SK-N-SH (cell line): ENCODE results near the gene NEGR1. TPM values are rescaled to one million over a fixed set of nuclear protein-coding genes. Genes with fewer than 3 reads are reported as not detected.

ENCODE experiments used
- CTCF ChIA-PET: fragments of 300-600, 350-600 bp; formaldehyde crosslinking; extraction: SDS; loops from one replicate; lab custom pipeline; 2021; lab: Yijun Ruan, JAX
- POLR2A ChIA-PET: fragments of 350-600 bp; sonication (Branson Sonifier 250); formaldehyde crosslinking; extraction: SDS; loops from one replicate; lab custom pipeline; 2020; ENCODE audit warnings: antibody characterized with exemption, inconsistent platforms; lab: Yijun Ruan, JAX
- DNase-seq: peaks from one replicate; pipeline ENCODE4 v3.0.0; 2012
- H2AFZ ChIP-seq: fragments of 200-600 bp; sonication (generic); 2 replicates; pipeline ENCODE4 v1.8.1; 2016; ENCODE audit warnings: antibody characterized with exemption, mild to moderate bottlenecking, low read depth
- H3F3A ChIP-seq: fragments of 200-600 bp; sonication (generic); replicated peaks from 2 replicates; pipeline ENCODE3; 2016; ENCODE audit warnings: antibody characterized with exemption, mild to moderate bottlenecking; ENCODE audit not compliant: insufficient read depth
- H3K27ac ChIP-seq, 2 experiments: fragments of 200-500 bp in 1 of 2; fragments of 200-600 bp in 1 of 2; sonication (Bioruptor generic) in 1 of 2; sonication (generic), shearing (Covaris generic) in 1 of 2; 2 replicates each; pipeline versions ENCODE4 v1.5.1 to v1.6.1; 2014 to 2016; ENCODE audit warnings: low read depth in 2 of 2, inconsistent platforms in 1 of 2, low read length in 1 of 2, mild to moderate bottlenecking in 1 of 2, mixed read lengths in 1 of 2
- H3K27me3 ChIP-seq: fragments of 200-600 bp; sonication (generic), shearing (Covaris generic); 2 replicates; pipeline ENCODE4 v1.6.1; 2016; ENCODE audit warnings: mixed run types; ENCODE audit not compliant: insufficient read depth
- H3K36me3 ChIP-seq, 2 experiments: fragments of 200-500 bp in 1 of 2; fragments of 200-600 bp in 1 of 2; sonication (Bioruptor generic) in 1 of 2; sonication (generic) in 1 of 2; replicated peaks in 1 of 2; 2 replicates each; pipeline versions ENCODE3 to v1.5.1; 2014 to 2016; ENCODE audit warnings: low read length in 1 of 2, mild to moderate bottlenecking in 1 of 2; ENCODE audit not compliant: insufficient read depth in 2 of 2, control insufficient read depth in 1 of 2
- H3K4me1 ChIP-seq, 2 experiments: fragments of 200-500 bp in 1 of 2; fragments of 200-600 bp in 1 of 2; sonication (Bioruptor generic) in 1 of 2; sonication (generic), shearing (Covaris generic) in 1 of 2; 2 replicates each; pipeline versions ENCODE4 v1.5.1 to v1.6.1; 2014 to 2016; ENCODE audit warnings: low read depth in 1 of 2, low read length in 1 of 2, mixed run types in 1 of 2; ENCODE audit not compliant: insufficient read depth in 2 of 2, control insufficient read depth in 1 of 2
- H3K4me2 ChIP-seq: fragments of 200-600 bp; sonication (generic), shearing (Covaris generic); 2 replicates; pipeline ENCODE4 v1.6.1; 2017; ENCODE audit warnings: mixed run types
- H3K4me3 ChIP-seq, 2 experiments: fragments of 200-500 bp in 1 of 2; fragments of 200-600 bp in 1 of 2; sonication (Bioruptor generic) in 1 of 2; sonication (generic), shearing (Covaris generic) in 1 of 2; 2 replicates each; pipeline versions ENCODE4 v1.5.1 to v1.8.1; 2014 to 2016; ENCODE audit warnings: low read depth in 2 of 2, inconsistent platforms in 1 of 2, low read length in 1 of 2, mild to moderate bottlenecking in 1 of 2, mixed read lengths in 1 of 2, moderate library complexity in 1 of 2
- H3K79me2 ChIP-seq: fragments of 200-600 bp; sonication (generic); 2 replicates; pipeline ENCODE4 v1.8.1; 2017; ENCODE audit warnings: mild to moderate bottlenecking; ENCODE audit not compliant: insufficient read depth
- H3K9ac ChIP-seq: fragments of 200-600 bp; sonication (generic); 2 replicates; pipeline ENCODE4 v1.6.1; 2017; ENCODE audit warnings: mixed run types
- H3K9me2 ChIP-seq: fragments of 200-600 bp; sonication (generic); 2 replicates; pipeline ENCODE4 v1.6.1; 2017; ENCODE audit warnings: mixed run types
- H3K9me3 ChIP-seq: fragments of 200-600 bp; sonication (generic); 2 replicates; pipeline ENCODE4 v1.6.1; 2017; ENCODE audit warnings: mixed run types, mild to moderate bottlenecking, moderate library complexity
- H4K20me1 ChIP-seq: fragments of 200-600 bp; sonication (generic); 2 replicates; pipeline ENCODE4 v1.6.1; 2017; ENCODE audit warnings: mild to moderate bottlenecking, mixed run types; ENCODE audit not compliant: insufficient read depth
- CHD2 ChIP-seq: fragments of 150-350 bp; IDR thresholded peaks from 2 replicates; pipeline ENCODE4 v1.6.1; 2018; ENCODE audit warnings: low read length; ENCODE audit not compliant: partially characterized antibody
- EP300 ChIP-seq, 2 experiments: IDR thresholded peaks; 2 replicates each; pipeline versions ENCODE4 v1.4.0 to v1.6.1; 2012; ENCODE audit warnings: borderline replicate concordance in 1 of 2, low read depth in 1 of 2, low read length in 1 of 2
- FOXJ3 ChIP-seq: sonication (generic); formaldehyde crosslinking; IDR thresholded peaks from 2 replicates; pipeline ENCODE4 v1.5.1; 2020; ENCODE audit warnings: mild to moderate bottlenecking, missing genetic modification reagents
- FOXM1 ChIP-seq: IDR thresholded peaks from 2 replicates; pipeline ENCODE4 v1.4.0; 2012; ENCODE audit warnings: low read depth, mild to moderate bottlenecking
- GABPA ChIP-seq: IDR thresholded peaks from 2 replicates; pipeline ENCODE4 v1.4.0; 2012; ENCODE audit warnings: low read depth, mild to moderate bottlenecking
- NFIC ChIP-seq: IDR thresholded peaks from 2 replicates; pipeline ENCODE4 v1.4.0; 2012; ENCODE audit warnings: borderline replicate concordance
- RCOR1 ChIP-seq: fragments of 150-350 bp; IDR thresholded peaks from 2 replicates; pipeline ENCODE4 v1.6.1; 2017; ENCODE audit warnings: antibody characterized with exemption, low read length
- REST ChIP-seq: IDR thresholded peaks from 2 replicates; pipeline ENCODE4 v1.6.1; 2012; ENCODE audit warnings: mild to moderate bottlenecking, low read depth, low read length, moderate library complexity
- SIN3A ChIP-seq: IDR thresholded peaks from 2 replicates; pipeline ENCODE4 v1.6.1; 2012; ENCODE audit warnings: low read depth, mild to moderate bottlenecking, low read length, moderate library complexity, borderline replicate concordance
- SMC3 ChIP-seq: IDR thresholded peaks from 2 replicates; pipeline ENCODE4 v1.6.1; 2012; ENCODE audit warnings: low read depth, low read length, improper control_type of control experiment
- TCF12 ChIP-seq: IDR thresholded peaks from 2 replicates; pipeline ENCODE4 v1.4.0; 2012
- TEAD4 ChIP-seq: IDR thresholded peaks from 2 replicates; pipeline ENCODE4 v1.4.0; 2012; ENCODE audit warnings: mild to moderate bottlenecking, borderline replicate concordance; ENCODE audit not compliant: insufficient read depth
- YY1 ChIP-seq: IDR thresholded peaks from 2 replicates; pipeline ENCODE4 v1.4.0; 2012; ENCODE audit warnings: low read depth, mild to moderate bottlenecking
- WGBS: methylation state at CpG from one replicate; pipeline ENCODE4 v1.1.6; 2017; ENCODE audit warnings: low lambda C conversion rate; 5-methylcytosine and 5-hydroxymethylcytosine counted together
- polyA plus RNA-seq, 3 experiments: library from polyadenylated mRNA; depleted of rRNA; stranded (reverse); fragments of >200 nt; gene quantifications; 2 replicates each; pipeline ENCODE4 v1.2.3, GENCODE V29; 2012
- TF ChIP-seq, protein P1 (sequence below): fragments of 150-350 bp; IDR thresholded peaks from 2 replicates; pipeline ENCODE4 v1.6.1; 2016; ENCODE audit warnings: mild to moderate bottlenecking, low read depth, low read length

The NEGR1 gene
- polyA plus RNA-seq, 1 of the 3 experiments (the other 2 are of a cell fraction), result 0.21 TPM

DNA sequence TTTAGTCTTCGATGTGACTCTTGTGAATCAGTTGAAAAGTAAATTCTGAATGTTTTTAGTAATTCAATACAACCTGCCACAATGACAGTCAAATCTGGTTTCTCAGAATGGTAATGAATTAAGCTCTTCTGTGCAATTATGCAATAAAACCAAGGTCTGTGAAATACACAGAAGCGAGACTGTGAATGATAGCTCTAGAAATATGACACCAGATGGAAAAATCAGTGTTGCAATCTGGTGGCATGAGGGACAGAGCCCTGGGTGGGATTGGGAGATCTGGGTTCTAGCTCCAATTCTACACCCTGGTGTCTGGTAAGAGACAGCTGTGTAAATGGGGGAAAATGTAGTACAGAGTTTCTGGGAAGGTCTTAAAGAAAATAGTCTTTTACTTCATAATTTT lies 615.1 kb downstream of the NEGR1 start:
- TF ChIP-seq YY1 (no peak), GABPA (no peak), EP300 (IDR thresholded peaks at IDR 0.05; ENCODE audit: borderline replicate concordance in 1 of 2, low read depth in 1 of 2, low read length in 1 of 2) (no peak), RCOR1 (no peak), TCF12 (no peak), TEAD4 (no peak)

GRCh38 chr1:71666609-71667008 lies 615.7 kb downstream of the NEGR1 start:
- Histone ChIP-seq H3K4me3 (no peak overlapping the region), H3K9ac (no peak overlapping the region), H3K79me2 (no peaks in the 10 kb centered on the region), H3K27ac (no peak overlapping the region), H3K4me1 (peaks cover 0 to 10% of the 10 kb centered on the region in 2 experiments; a peak in 1 of 4 replicates), H3K36me3 (no peaks in the 10 kb centered on the region), H2AFZ (no peak overlapping the region), H3K27me3 (no peaks in the 10 kb centered on the region), H4K20me1 (no peaks in the 10 kb centered on the region), H3K4me2 (no peak overlapping the region), H3F3A (no peaks in the 10 kb centered on the region), H3K9me2 (no peaks in the 10 kb centered on the region), H3K9me3 (no peaks in the 10 kb centered on the region)
- ChIA-PET CTCF (no interaction called here), POLR2A (no interaction called here)
- TF ChIP-seq CHD2, result no peak
- TF ChIP-seq REST, result no peak
- no peak for TF ChIP-seq FOXM1
- no peak for TF ChIP-seq EP300 (IDR thresholded peaks at IDR 0.05; ENCODE audit: borderline replicate concordance in 1 of 2, low read depth in 1 of 2, low read length in 1 of 2)
- TF ChIP-seq, protein P1, sequence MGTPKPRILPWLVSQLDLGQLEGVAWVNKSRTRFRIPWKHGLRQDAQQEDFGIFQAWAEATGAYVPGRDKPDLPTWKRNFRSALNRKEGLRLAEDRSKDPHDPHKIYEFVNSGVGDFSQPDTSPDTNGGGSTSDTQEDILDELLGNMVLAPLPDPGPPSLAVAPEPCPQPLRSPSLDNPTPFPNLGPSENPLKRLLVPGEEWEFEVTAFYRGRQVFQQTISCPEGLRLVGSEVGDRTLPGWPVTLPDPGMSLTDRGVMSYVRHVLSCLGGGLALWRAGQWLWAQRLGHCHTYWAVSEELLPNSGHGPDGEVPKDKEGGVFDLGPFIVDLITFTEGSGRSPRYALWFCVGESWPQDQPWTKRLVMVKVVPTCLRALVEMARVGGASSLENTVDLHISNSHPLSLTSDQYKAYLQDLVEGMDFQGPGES, result no peak
- TF ChIP-seq SIN3A, result no peak
- no peak for TF ChIP-seq NFIC
- no peak for TF ChIP-seq FOXJ3 (CRISPR knock-in tag)
- no peak for TF ChIP-seq SMC3
- no peak for DNase-seq

More for the DNA sequence above, 615.1 kb downstream of the NEGR1 start:
- peaks cover 0 to 10% of the 10 kb centered on the region in 2 experiments; a peak in 1 of 4 replicates for H3K4me1 ChIP-seq
- H3K27ac ChIP-seq, result no peak overlapping the region
- no peaks in the 10 kb centered on the region for H3K79me2 ChIP-seq
- no peak overlapping the region for H3K9ac ChIP-seq
- no peak for DNase-seq
- H3K9me3 ChIP-seq, result no peaks in the 10 kb centered on the region
- H3K9me2 ChIP-seq, result no peaks in the 10 kb centered on the region
- no peaks in the 10 kb centered on the region for H3K36me3 ChIP-seq
- WGBS, result 51% methylated on average over 2 of the region's 2 CpGs
- H2AFZ ChIP-seq, result no peak overlapping the region
- H3F3A ChIP-seq, result no peaks in the 10 kb centered on the region
- ChIA-PET POLR2A (no interaction called here), CTCF (no interaction called here)
- H3K27me3 ChIP-seq, result no peaks in the 10 kb centered on the region
- no peak overlapping the region for H3K4me3 ChIP-seq
- no peaks in the 10 kb centered on the region for H4K20me1 ChIP-seq
- H3K4me2 ChIP-seq, result no peak overlapping the region
